Retinal pigment epithelial cell (primary cell): ENCODE data around the gene KRT12.

Experiments used
- DNase-seq: peaks from one replicate; pipeline ENCODE4 v3.0.0-alpha.2; 2010; ENCODE audit warnings: low read depth
- H3K4me3 ChIP-seq: 2 replicates; pipeline ENCODE4 v1.5.1; 2011; ENCODE audit warnings: mild to moderate bottlenecking, low read length, control low read depth, moderate library complexity
- TF ChIP-seq, protein P1 (sequence below): conservative IDR thresholded peaks from 2 replicates; pipeline ENCODE4 v1.5.1; 2011; ENCODE audit warnings: low read depth, low read length, control low read depth, inconsistent platforms

KRT12 gene

DNA sequence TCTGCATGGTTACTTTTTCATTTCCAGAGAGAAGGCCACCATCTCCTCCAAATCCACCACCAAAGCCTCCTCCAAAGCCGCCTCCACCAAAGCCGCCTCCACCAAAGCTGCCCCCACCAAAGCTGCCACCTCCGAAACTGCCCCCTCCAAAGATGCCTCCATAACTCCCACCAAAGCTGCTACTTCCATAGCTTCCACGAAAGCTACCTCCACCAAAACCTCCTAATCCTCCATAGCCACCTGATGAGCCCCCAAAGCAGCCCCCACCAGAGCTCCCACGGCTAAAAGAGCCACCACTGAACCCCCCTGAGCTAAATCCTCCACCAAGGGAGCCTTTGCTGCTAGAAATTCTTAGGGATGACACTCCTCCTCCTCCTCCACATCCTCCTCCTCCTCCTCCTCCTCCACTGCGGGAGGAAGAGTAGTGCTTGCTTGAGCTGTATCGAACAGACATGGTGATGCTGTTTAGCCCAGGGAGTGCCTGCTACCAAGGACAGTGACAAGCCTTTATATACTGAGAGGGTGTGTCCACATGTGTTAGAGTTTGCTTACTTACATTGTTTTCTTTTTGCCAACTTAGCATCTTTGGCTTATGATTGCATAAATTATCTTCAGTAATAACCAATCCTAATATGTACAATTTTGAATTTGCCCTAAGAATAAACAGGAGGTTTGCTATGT lies 44.8 kb downstream of the KRT12 start, which contains the start of gene KRT10:
TSS of gene KRT10 (minus strand) at position 483 of the 681 bp plus-strand sequence. CDS start at position 454, 29 bp downstream.
- no peak within 1 kb of the TSS for H3K4me3 ChIP-seq
- TF ChIP-seq, protein P1, sequence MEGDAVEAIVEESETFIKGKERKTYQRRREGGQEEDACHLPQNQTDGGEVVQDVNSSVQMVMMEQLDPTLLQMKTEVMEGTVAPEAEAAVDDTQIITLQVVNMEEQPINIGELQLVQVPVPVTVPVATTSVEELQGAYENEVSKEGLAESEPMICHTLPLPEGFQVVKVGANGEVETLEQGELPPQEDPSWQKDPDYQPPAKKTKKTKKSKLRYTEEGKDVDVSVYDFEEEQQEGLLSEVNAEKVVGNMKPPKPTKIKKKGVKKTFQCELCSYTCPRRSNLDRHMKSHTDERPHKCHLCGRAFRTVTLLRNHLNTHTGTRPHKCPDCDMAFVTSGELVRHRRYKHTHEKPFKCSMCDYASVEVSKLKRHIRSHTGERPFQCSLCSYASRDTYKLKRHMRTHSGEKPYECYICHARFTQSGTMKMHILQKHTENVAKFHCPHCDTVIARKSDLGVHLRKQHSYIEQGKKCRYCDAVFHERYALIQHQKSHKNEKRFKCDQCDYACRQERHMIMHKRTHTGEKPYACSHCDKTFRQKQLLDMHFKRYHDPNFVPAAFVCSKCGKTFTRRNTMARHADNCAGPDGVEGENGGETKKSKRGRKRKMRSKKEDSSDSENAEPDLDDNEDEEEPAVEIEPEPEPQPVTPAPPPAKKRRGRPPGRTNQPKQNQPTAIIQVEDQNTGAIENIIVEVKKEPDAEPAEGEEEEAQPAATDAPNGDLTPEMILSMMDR, result no peak
- DNase-seq, result no peak

DNA sequence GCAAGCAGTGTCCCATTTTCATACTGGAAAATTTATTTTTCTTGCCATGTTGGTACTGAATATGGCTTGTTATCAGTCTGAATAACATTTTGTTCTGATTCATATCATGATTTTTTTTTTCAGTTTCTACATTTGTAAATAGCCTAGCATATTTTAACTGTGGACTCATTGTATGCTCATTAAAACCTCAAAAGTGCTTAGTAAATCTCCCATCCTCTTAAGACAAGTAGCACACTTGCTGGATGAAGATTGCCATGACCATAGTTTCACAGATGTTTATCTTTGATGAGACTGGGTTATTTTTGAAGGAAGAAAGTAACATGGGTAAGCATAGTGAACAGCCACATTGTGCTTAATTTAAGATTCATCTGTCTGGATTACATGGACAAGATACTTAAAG lies 45.5 kb downstream of the KRT12 start:
- TF ChIP-seq, protein P1, result no peak
- no peak overlapping the region for H3K4me3 ChIP-seq
- DNase-seq, result no peak

DNA sequence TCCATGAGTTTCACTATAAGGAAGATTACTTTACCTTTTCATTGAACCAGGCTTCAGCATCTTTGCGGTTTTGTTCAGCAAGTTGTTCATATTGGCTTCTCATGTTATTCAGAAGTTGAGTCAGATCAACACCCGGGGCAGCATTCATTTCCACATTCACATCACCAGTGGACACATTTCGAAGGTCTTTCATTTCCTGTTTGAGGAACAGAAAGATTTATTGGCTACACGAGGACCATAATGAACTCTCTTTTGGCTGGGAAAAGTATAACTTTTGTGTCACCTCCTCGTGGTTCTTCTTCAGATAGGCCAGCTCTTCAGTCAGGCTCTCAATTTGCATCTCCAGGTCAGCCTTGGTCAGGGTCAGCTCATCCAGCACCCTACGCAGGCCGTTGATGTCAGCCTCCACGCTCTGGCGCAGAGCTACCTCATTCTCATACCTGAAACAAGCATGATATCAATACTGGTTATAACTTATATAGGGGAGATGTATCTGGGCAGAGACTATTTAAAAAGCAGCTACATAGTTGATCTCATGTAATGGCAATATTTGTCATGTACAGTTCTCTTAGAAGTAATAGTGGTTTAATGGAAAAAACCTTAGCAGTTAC lies 46.7 kb downstream of the KRT12 start:
- H3K4me3 ChIP-seq, result no peak overlapping the region
- no peak for DNase-seq
- TF ChIP-seq, protein P1, result no peak

DNA sequence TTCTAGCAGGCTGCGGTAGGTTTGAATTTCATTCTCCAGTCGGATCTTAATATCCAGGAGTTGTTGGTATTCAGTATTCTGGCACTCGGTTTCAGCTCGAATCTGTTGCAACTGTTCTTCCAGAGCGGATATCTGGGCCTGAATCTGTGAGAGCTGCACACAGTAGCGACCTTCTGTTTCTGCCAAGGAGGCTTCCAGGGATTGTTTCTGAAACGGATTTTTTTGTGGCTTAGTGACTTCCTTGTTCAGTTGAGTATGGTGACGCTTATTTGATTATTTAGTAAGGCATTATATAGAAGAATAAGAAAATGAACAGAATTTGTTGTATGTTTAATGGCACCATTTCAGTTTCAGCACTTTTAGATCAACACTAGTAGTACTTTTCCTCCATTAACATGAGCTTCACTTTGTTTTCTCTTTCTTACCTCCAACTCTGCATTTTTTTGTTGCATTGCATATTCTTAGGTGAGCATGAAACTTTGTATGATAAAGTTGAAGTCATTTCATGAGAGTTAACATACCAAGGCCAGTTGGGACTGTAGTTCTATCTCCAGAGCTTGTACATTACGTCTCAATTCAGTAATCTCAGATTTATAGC lies 47.4 kb downstream of the KRT12 start:
- no peak for DNase-seq
- H3K4me3 ChIP-seq, result peak overlapping the region; percentile 84
- TF ChIP-seq, protein P1, result no peak

GRCh38 chr17:40818733-40819527 lies 48.1 kb downstream of the KRT12 start:
- H3K4me3 ChIP-seq, result peak overlapping the region; percentile 86
- TF ChIP-seq, protein P1, result no peak
- DNase-seq, result no peak

GRCh38 chr17:40818343-40818732 lies 48.7 kb downstream of the KRT12 start:
- DNase-seq, result no peak
- TF ChIP-seq, protein P1, result no peak
- peak overlapping the region; percentile 86 for H3K4me3 ChIP-seq
